K562 (cell line): ENCODE results near the gene PRSS21. TPM values are rescaled to one million over a fixed set of nuclear protein-coding genes. Genes with fewer than 3 reads are reported as not detected.
A peak's percentile ranks its signal among the peaks of the same experiment; 100 is the strongest.

Experiments
- ATF7 ChIP-seq: fragments of 450-650 bp; IDR thresholded peaks from 2 replicates; pipeline ENCODE4 v1.7.1; 2014; ENCODE audit warnings: mild to moderate bottlenecking, moderate library complexity
- CBFA2T3 ChIP-seq: fragments of 450-650 bp; IDR thresholded peaks from 2 replicates; pipeline ENCODE4 v1.6.1; 2017
- CBX1 ChIP-seq: sonication (generic); IDR thresholded peaks from 2 replicates; pipeline ENCODE4 v1.6.1; 2016; ENCODE audit warnings: antibody characterized with exemption, low read depth, mild to moderate bottlenecking
- COPS2 ChIP-seq: fragments of 450-650 bp; conservative IDR thresholded peaks from 2 replicates; pipeline ENCODE4 v1.6.1; 2016; ENCODE audit warnings: mild to moderate bottlenecking, moderate library complexity
- FOS ChIP-seq: IDR thresholded peaks from 3 replicates; pipeline ENCODE4 v1.6.1; 2011; ENCODE audit not compliant: insufficient read length; ENCODE audit errors: extremely low read depth
- NBN ChIP-seq: fragments of 450-650 bp; IDR thresholded peaks from 2 replicates; pipeline ENCODE4 v1.6.1; 2016; ENCODE audit warnings: low read depth, mild to moderate bottlenecking
- PCBP2 ChIP-seq: fragments of 200-400 bp; formaldehyde crosslinking; IDR thresholded peaks from 2 replicates; pipeline ENCODE4 v1.6.1; 2018; ENCODE audit warnings: low read length, low read depth, mild to moderate bottlenecking, moderate library complexity; ENCODE audit not compliant: poor library complexity, severe bottlenecking
- SNIP1 ChIP-seq: fragments of 450-650 bp; IDR thresholded peaks from 2 replicates; pipeline ENCODE4 v1.7.1; 2017; ENCODE audit warnings: low read depth, mild to moderate bottlenecking
- STAT5B ChIP-seq: fragments of 250-450 bp; sonication (Bioruptor Pico); IDR thresholded peaks from 2 replicates; pipeline ENCODE4 v1.8.0; 2021; ENCODE audit warnings: mild to moderate bottlenecking, inconsistent platforms
- U2AF1 ChIP-seq: fragments of 200-400 bp; formaldehyde crosslinking; optimal IDR thresholded peaks from 2 replicates; pipeline ENCODE3; 2017; ENCODE audit warnings: mild to moderate bottlenecking, low read depth, low read length, moderate library complexity
- ZBED1 ChIP-seq: IDR thresholded peaks from 2 replicates; pipeline ENCODE4 v1.6.1; 2014
- ZNF76 ChIP-seq: fragments of 250-450 bp; sonication (Bioruptor Pico); IDR thresholded peaks from 2 replicates; pipeline ENCODE4 v1.4.0; 2020; ENCODE audit warnings: mild to moderate bottlenecking, moderate library complexity, borderline replicate concordance
- ZNF79 ChIP-seq: fragments of 250-450 bp; sonication (Bioruptor Pico); IDR thresholded peaks from 2 replicates; pipeline ENCODE4 v1.4.0; 2020; ENCODE audit warnings: low read depth, mild to moderate bottlenecking, moderate library complexity
- polyA plus RNA-seq, 8 experiments: library from polyadenylated mRNA; depleted of rRNA in 4 of 8; stranded (reverse) in 5 of 8; unstranded in 3 of 8; fragments of >200 nt; fragmentation: Nextera tagmentation in 2 of 8; fragmentation: Illumina TruSeq in 1 of 8; extraction: Ambion mirVana in 2 of 8; extraction: Trizol in 1 of 8; gene quantifications; 2 replicates each; pipeline versions ENCODE4 v1.2.1 to v1.2.3, GENCODE V29; 2011 to 2014; ENCODE audit warnings: inconsistent platforms in 1 of 8, missing spikeins in 1 of 8
- total RNA-seq, 7 experiments: library from RNA; depleted of rRNA in 6 of 7; stranded (reverse); fragments of >200 nt in 6 of 7; fragmentation: Illumina TruSeq in 2 of 7; extraction: Trizol in 2 of 7; gene quantifications; 2 replicates each; pipeline versions ENCODE4 v1.2.1 to v1.2.3, GENCODE V29; 2011 to 2021; ENCODE audit warnings: low replicate concordance in 1 of 7
- TF ChIP-seq, protein P1 (sequence below): fragments of 250-450 bp; sonication (Bioruptor Pico); IDR thresholded peaks from 2 replicates; pipeline ENCODE4 v1.5.0; 2022; ENCODE audit warnings: mild to moderate bottlenecking
- TF ChIP-seq, protein P2 (sequence below): fragments of 450-650 bp; formaldehyde crosslinking; IDR thresholded peaks from 2 replicates; pipeline ENCODE4 v1.4.0; 2020; ENCODE audit warnings: mild to moderate bottlenecking, moderate library complexity
- TF ChIP-seq, protein P3 (sequence below): fragments of 250-450 bp; sonication (Bioruptor Pico); IDR thresholded peaks from 2 replicates; pipeline ENCODE4 v1.4.0; 2020; ENCODE audit warnings: mild to moderate bottlenecking, moderate library complexity, borderline replicate concordance
- TF ChIP-seq, protein P4 (sequence below): sonication (generic); formaldehyde crosslinking; IDR thresholded peaks from 2 replicates; pipeline ENCODE4 v1.5.0; 2020; ENCODE audit warnings: missing genetic modification reagents
- TF ChIP-seq, protein P5 (sequence below): IDR thresholded peaks from 2 replicates; pipeline ENCODE4 v1.6.1; 2011; ENCODE audit not compliant: insufficient read length; ENCODE audit errors: extremely low read depth
- TF ChIP-seq, protein P6 (sequence below): fragments of 450-650 bp; IDR thresholded peaks from 2 replicates; pipeline ENCODE4 v1.6.1; 2016; ENCODE audit warnings: missing biosample characterization, missing genetic modification characterization

Gene PRSS21
- total and polyA plus RNA-seq, 9 of the 15 experiments (the other 6 are each of a cell fraction or from before 2014, with no cell fraction given): 12.1 to 121 (median 61.3) TPM

DNA sequence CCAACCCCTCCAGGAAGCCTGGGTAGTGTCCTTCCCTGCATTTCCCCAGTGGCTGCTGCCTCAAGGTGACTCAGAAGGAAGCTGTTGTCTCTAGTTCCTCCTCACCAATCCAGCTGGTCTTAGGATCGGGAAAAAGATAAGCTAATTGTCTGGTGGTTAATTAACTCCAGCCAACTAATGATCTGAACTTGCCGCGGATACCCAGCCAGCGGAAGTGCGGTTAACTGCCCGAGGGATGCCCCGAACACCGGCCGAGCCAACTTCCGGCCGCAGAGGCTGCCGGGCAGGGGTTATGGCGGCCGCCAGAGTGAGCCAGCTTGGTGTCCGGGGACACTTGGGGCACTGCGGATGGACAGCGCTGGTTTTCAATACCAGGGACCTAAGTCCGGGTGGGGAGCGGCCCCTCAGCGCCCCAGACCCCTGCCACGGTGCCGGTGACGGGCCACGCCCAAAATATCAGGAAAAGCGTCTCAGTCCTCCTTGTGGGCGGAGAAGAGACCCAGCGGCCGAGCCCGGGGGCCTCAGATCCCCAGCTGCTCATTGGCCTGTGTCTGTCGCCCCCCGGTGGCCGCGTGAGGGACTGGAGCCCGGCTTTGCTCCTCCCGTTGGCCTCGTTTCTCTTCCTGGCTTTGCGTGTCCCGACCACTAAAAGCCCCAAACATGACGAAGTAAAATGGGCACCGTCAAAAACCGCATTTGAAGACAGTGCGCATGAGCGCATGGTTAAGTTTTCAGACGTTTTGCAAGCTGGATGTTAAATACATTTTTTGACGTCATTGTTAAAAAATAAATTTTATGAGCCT is 51.2 kb downstream of the PRSS21 start (continued):
- TF ChIP-seq, protein P1, sequence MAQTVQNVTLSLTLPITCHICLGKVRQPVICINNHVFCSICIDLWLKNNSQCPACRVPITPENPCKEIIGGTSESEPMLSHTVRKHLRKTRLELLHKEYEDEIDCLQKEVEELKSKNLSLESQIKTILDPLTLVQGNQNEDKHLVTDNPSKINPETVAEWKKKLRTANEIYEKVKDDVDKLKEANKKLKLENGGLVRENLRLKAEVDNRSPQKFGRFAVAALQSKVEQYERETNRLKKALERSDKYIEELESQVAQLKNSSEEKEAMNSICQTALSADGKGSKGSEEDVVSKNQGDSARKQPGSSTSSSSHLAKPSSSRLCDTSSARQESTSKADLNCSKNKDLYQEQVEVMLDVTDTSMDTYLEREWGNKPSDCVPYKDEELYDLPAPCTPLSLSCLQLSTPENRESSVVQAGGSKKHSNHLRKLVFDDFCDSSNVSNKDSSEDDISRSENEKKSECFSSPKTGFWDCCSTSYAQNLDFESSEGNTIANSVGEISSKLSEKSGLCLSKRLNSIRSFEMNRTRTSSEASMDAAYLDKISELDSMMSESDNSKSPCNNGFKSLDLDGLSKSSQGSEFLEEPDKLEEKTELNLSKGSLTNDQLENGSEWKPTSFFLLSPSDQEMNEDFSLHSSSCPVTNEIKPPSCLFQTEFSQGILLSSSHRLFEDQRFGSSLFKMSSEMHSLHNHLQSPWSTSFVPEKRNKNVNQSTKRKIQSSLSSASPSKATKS (CRISPR knock-in tag): no peak
- peak; percentile 16; the same call in 1 of the 2 replicates for TF ChIP-seq CBFA2T3
- peak; percentile 93 for TF ChIP-seq ZNF76 (CRISPR knock-in tag)
- TF ChIP-seq, protein P2, sequence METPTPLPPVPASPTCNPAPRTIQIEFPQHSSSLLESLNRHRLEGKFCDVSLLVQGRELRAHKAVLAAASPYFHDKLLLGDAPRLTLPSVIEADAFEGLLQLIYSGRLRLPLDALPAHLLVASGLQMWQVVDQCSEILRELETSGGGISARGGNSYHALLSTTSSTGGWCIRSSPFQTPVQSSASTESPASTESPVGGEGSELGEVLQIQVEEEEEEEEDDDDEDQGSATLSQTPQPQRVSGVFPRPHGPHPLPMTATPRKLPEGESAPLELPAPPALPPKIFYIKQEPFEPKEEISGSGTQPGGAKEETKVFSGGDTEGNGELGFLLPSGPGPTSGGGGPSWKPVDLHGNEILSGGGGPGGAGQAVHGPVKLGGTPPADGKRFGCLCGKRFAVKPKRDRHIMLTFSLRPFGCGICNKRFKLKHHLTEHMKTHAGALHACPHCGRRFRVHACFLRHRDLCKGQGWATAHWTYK (CRISPR knock-in tag): peak; percentile 94
- TF ChIP-seq FOS: no peak
- TF ChIP-seq, protein P3, sequence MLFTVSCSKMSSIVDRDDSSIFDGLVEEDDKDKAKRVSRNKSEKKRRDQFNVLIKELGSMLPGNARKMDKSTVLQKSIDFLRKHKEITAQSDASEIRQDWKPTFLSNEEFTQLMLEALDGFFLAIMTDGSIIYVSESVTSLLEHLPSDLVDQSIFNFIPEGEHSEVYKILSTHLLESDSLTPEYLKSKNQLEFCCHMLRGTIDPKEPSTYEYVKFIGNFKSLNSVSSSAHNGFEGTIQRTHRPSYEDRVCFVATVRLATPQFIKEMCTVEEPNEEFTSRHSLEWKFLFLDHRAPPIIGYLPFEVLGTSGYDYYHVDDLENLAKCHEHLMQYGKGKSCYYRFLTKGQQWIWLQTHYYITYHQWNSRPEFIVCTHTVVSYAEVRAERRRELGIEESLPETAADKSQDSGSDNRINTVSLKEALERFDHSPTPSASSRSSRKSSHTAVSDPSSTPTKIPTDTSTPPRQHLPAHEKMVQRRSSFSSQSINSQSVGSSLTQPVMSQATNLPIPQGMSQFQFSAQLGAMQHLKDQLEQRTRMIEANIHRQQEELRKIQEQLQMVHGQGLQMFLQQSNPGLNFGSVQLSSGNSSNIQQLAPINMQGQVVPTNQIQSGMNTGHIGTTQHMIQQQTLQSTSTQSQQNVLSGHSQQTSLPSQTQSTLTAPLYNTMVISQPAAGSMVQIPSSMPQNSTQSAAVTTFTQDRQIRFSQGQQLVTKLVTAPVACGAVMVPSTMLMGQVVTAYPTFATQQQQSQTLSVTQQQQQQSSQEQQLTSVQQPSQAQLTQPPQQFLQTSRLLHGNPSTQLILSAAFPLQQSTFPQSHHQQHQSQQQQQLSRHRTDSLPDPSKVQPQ (CRISPR knock-in tag): no peak
- peak; percentile 61; the same call in 1 of the 2 replicates for TF ChIP-seq ZNF79 (CRISPR knock-in tag)
- no peak for TF ChIP-seq U2AF1
- peak; percentile 81 for TF ChIP-seq ATF7
- peak; percentile 61; the same call in 1 of the 2 replicates for TF ChIP-seq NBN
- TF ChIP-seq CBX1: peak; percentile 71; the same call in 1 of the 2 replicates
- no peak for TF ChIP-seq COPS2
- TF ChIP-seq, protein P4, sequence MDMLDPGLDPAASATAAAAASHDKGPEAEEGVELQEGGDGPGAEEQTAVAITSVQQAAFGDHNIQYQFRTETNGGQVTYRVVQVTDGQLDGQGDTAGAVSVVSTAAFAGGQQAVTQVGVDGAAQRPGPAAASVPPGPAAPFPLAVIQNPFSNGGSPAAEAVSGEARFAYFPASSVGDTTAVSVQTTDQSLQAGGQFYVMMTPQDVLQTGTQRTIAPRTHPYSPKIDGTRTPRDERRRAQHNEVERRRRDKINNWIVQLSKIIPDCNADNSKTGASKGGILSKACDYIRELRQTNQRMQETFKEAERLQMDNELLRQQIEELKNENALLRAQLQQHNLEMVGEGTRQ (CRISPR knock-in tag): no peak
- TF ChIP-seq PCBP2: no peak
- TF ChIP-seq, protein P5, sequence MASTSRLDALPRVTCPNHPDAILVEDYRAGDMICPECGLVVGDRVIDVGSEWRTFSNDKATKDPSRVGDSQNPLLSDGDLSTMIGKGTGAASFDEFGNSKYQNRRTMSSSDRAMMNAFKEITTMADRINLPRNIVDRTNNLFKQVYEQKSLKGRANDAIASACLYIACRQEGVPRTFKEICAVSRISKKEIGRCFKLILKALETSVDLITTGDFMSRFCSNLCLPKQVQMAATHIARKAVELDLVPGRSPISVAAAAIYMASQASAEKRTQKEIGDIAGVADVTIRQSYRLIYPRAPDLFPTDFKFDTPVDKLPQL: no peak
- TF ChIP-seq, protein P6, sequence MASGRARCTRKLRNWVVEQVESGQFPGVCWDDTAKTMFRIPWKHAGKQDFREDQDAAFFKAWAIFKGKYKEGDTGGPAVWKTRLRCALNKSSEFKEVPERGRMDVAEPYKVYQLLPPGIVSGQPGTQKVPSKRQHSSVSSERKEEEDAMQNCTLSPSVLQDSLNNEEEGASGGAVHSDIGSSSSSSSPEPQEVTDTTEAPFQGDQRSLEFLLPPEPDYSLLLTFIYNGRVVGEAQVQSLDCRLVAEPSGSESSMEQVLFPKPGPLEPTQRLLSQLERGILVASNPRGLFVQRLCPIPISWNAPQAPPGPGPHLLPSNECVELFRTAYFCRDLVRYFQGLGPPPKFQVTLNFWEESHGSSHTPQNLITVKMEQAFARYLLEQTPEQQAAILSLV (tag): no peak
- no peak for TF ChIP-seq ZBED1
- no peak for TF ChIP-seq SNIP1
- TF ChIP-seq STAT5B: no peak
